Panc1 (cell line): ENCODE results near the gene RPL28. TPM values are rescaled to one million over a fixed set of nuclear protein-coding genes. Genes with fewer than 3 reads are reported as not detected.
"Not testable (repeated sequence)": the region's sequence is repeated elsewhere in the genome, so short reads cannot be mapped to it uniquely, and the experiment has no call there.

Experiments
- ATAC-seq: fragments of 200-7000 bp; cut with Tn5 transposase; 2 replicates; pipeline ENCODE4 v1.9.1; 2020; ENCODE audit warnings: mild to moderate bottlenecking, moderate library complexity
- BruUV-seq: library from RNA; stranded (reverse); fragments of 400-500 nt; replicated peaks from 2 replicates; lab custom pipeline; 2021; lab: Mats Ljungman, UMichigan
- CTCF ChIA-PET: fragments of 300-600 bp; sonication (Branson Sonifier 250); formaldehyde crosslinking; loops from one replicate; lab custom pipeline; 2022; ENCODE audit warnings: antibody characterized with exemption; lab: Charles Lee
- POLR2A ChIA-PET: fragments of 300-600 bp; sonication (Branson Sonifier 250); formaldehyde crosslinking; loops from one replicate; lab custom pipeline; 2022; ENCODE audit warnings: antibody characterized with exemption; lab: Charles Lee
- DNase-seq: peaks from one replicate; pipeline ENCODE4 v3.0.0-alpha.2; 2010; ENCODE audit warnings: low read depth, low spot score
- H3K27ac ChIP-seq: 2 replicates; pipeline ENCODE4 v1.5.1; 2011; ENCODE audit warnings: mild to moderate bottlenecking, low read length, inconsistent platforms
- H3K27me3 ChIP-seq: fragments of 200-500 bp; sonication (Bioruptor generic); 2 replicates; pipeline ENCODE4 v1.6.0; 2014; ENCODE audit warnings: low read length, inconsistent platforms; ENCODE audit not compliant: control insufficient read depth, insufficient read depth
- H3K36me3 ChIP-seq: fragments of 200-500 bp; sonication (Bioruptor generic); 2 replicates; pipeline ENCODE4 v1.5.1; 2014; ENCODE audit warnings: inconsistent platforms, mild to moderate bottlenecking, low read length, moderate library complexity; ENCODE audit not compliant: control insufficient read depth, insufficient read depth
- H3K4me1 ChIP-seq: 2 replicates; pipeline ENCODE4 v1.5.1; 2011; ENCODE audit warnings: inconsistent platforms, mild to moderate bottlenecking, low read length, moderate library complexity; ENCODE audit not compliant: control insufficient read depth, insufficient read depth
- H3K4me3 ChIP-seq, 2 experiments: 2 replicates each; pipeline ENCODE4 v1.5.1; 2011 to 2012; ENCODE audit warnings: low read depth in 2 of 2, low read length in 2 of 2, mild to moderate bottlenecking in 2 of 2, inconsistent platforms in 1 of 2, moderate library complexity in 1 of 2
- H3K9me3 ChIP-seq: fragments of 200-500 bp; sonication (Bioruptor generic); 2 replicates; pipeline ENCODE4 v1.5.1; 2014; ENCODE audit warnings: low read depth, mild to moderate bottlenecking, inconsistent platforms, low read length, moderate library complexity; ENCODE audit not compliant: control insufficient read depth, insufficient read depth
- POLR2AphosphoS5 ChIP-seq: IDR thresholded peaks from 2 replicates; pipeline ENCODE4 v1.6.1; 2012; ENCODE audit warnings: mild to moderate bottlenecking, low read depth, low read length, moderate library complexity
- SIN3A ChIP-seq: IDR thresholded peaks from 2 replicates; pipeline ENCODE4 v1.6.1; 2012; ENCODE audit warnings: low read depth, mild to moderate bottlenecking, low read length, moderate library complexity, borderline replicate concordance; ENCODE audit not compliant: insufficient read depth
- TCF7L2 ChIP-seq: IDR thresholded peaks from 2 replicates; pipeline ENCODE4 v1.6.1; 2011; ENCODE audit warnings: mild to moderate bottlenecking, low read depth, low read length, inconsistent platforms
- in situ Hi-C: cut with HindIII; loops from 2 replicates; pipeline ENCODE4 v1.10.0; 2016; ENCODE audit warnings: low sequenced_read_pairs, low pct_unique_long_range_greater_than_20kb
- intact Hi-C: fragments of 100-400 bp; cut with micrococcal nuclease; formaldehyde crosslinking; loops from one replicate; pipeline ENCODE4 v1.10.0; 2022; ENCODE audit not compliant: unreplicated experiment
- total RNA-seq: library from RNA; stranded (reverse); gene quantifications from one replicate; pipeline ENCODE4 v1.2.1, GENCODE V29; 2021; ENCODE audit not compliant: unreplicated experiment
- TF ChIP-seq, protein P1 (sequence below), 2 experiments: IDR thresholded peaks; 2 replicates each; pipeline ENCODE4 v1.6.1; 2011 to 2012; ENCODE audit warnings: low read depth in 2 of 2, control low read depth in 1 of 2, low read length in 1 of 2, mild to moderate bottlenecking in 1 of 2, moderate library complexity in 1 of 2; ENCODE audit not compliant: insufficient read depth in 1 of 2
- TF ChIP-seq, protein P2 (sequence below): fragments of 450-650 bp; IDR thresholded peaks from 2 replicates; pipeline ENCODE4 v1.5.1; 2017; ENCODE audit warnings: mild to moderate bottlenecking

The RPL28 gene
- total RNA-seq, 1 experiment from 2014 or later: 2,154 TPM

DNA sequence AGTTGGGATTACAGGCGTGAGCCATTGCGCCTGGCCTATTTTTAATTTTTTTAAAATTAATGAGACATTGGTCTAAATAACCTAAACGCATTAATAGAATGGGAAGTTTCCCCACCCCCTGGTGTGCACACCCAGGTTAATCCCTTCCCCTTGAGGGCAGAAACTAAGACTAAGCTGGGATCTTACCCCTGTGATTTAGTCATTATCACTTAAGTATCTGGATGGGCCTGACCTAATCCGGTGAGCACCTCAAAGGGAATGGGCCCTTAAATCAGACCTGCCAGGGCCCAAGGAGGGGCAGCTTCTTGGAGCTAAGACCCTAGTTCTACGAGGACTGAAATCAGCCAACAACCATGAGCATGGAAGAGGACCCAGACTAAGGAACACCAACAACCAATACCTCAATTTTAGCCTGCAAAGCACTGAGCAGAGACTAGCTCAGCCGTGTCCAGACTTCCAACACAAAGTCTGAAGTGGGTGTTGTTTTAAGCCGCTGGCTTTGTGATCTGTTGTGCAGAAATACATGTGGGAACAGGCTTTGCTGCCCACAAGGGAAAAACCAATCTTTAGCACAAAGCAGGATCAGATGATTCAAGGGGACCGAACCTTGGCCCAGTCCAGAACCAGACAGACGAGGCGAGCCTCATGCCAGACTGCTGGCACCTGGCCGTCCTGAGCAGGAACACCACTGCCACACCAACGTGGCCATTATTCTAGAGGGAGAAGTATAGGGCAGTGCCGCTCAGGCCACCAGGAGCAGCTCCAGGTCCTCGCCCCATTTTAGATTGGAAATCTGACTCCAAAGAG, 14.8 kb downstream of the RPL28 start:
- no peaks in the 10 kb centered on the region for H3K27me3 ChIP-seq
- BruUV-seq: no TSS peak
- peaks cover 21% of the 10 kb centered on the region for H3K36me3 ChIP-seq
- peaks cover 19% of the 10 kb centered on the region for H3K4me1 ChIP-seq
- H3K27ac ChIP-seq: no peak overlapping the region; the same call in 1 of the 2 replicates
- POLR2A ChIA-PET: no interaction called here
- CTCF ChIA-PET: no interaction called here
- TF ChIP-seq SIN3A: no peak
- no peak for TF ChIP-seq POLR2AphosphoS5
- TF ChIP-seq, protein P1, sequence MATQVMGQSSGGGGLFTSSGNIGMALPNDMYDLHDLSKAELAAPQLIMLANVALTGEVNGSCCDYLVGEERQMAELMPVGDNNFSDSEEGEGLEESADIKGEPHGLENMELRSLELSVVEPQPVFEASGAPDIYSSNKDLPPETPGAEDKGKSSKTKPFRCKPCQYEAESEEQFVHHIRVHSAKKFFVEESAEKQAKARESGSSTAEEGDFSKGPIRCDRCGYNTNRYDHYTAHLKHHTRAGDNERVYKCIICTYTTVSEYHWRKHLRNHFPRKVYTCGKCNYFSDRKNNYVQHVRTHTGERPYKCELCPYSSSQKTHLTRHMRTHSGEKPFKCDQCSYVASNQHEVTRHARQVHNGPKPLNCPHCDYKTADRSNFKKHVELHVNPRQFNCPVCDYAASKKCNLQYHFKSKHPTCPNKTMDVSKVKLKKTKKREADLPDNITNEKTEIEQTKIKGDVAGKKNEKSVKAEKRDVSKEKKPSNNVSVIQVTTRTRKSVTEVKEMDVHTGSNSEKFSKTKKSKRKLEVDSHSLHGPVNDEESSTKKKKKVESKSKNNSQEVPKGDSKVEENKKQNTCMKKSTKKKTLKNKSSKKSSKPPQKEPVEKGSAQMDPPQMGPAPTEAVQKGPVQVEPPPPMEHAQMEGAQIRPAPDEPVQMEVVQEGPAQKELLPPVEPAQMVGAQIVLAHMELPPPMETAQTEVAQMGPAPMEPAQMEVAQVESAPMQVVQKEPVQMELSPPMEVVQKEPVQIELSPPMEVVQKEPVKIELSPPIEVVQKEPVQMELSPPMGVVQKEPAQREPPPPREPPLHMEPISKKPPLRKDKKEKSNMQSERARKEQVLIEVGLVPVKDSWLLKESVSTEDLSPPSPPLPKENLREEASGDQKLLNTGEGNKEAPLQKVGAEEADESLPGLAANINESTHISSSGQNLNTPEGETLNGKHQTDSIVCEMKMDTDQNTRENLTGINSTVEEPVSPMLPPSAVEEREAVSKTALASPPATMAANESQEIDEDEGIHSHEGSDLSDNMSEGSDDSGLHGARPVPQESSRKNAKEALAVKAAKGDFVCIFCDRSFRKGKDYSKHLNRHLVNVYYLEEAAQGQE (IDR thresholded peaks at IDR 0.05; ENCODE audit: insufficient read depth in 1 of 2, low read depth in 2 of 2, low read length in 1 of 2): no peak
- TF ChIP-seq, protein P2, sequence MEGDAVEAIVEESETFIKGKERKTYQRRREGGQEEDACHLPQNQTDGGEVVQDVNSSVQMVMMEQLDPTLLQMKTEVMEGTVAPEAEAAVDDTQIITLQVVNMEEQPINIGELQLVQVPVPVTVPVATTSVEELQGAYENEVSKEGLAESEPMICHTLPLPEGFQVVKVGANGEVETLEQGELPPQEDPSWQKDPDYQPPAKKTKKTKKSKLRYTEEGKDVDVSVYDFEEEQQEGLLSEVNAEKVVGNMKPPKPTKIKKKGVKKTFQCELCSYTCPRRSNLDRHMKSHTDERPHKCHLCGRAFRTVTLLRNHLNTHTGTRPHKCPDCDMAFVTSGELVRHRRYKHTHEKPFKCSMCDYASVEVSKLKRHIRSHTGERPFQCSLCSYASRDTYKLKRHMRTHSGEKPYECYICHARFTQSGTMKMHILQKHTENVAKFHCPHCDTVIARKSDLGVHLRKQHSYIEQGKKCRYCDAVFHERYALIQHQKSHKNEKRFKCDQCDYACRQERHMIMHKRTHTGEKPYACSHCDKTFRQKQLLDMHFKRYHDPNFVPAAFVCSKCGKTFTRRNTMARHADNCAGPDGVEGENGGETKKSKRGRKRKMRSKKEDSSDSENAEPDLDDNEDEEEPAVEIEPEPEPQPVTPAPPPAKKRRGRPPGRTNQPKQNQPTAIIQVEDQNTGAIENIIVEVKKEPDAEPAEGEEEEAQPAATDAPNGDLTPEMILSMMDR: no peak
- no peak for TF ChIP-seq TCF7L2
- no peak overlapping the region for H3K4me3 ChIP-seq
- ATAC-seq: peak; percentile 20
- in situ Hi-C loops (no loop called here), intact Hi-C loops (no loop called here)
- no peak for DNase-seq
- H3K9me3 ChIP-seq: no peaks in the 10 kb centered on the region

DNA sequence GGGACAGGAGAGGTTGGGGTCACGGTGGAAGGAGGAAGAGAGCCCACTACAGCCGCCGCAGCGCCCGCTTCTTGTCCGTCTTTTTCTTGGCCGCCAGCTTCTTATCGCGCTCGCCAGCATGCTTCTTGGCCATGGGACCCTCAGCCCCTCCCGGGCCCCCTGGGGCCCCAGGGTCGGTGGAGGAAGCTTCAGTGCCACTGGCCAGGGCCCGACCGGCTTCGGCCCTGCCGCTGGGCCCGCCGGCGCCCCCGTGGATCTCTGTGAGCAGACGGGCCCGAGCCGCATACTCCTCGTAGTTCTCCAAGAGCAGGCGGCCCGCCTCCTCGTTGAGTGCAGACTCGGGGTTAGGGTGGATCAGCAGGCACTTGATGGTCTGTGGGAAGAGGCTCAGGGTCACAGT, 15.7 kb downstream of the RPL28 start:
- intact Hi-C loops, DNase-seq: not testable (repeated sequence)
- peaks cover 25% of the 10 kb centered on the region for H3K36me3 ChIP-seq

GRCh38 chr19:55402509-55402908, 16.8 kb downstream of the RPL28 start:
- Histone ChIP-seq H3K9me3 (no peaks in the 10 kb centered on the region), H3K27ac (peak overlapping the region; percentile 8; the same call in 1 of the 2 replicates), H3K4me3 (no peak overlapping the region), H3K36me3 (peaks cover 32% of the 10 kb centered on the region), H3K27me3 (no peaks in the 10 kb centered on the region), H3K4me1 (peaks cover 30% of the 10 kb centered on the region)
- TF ChIP-seq SIN3A (no peak), POLR2AphosphoS5 (no peak), TCF7L2 (no peak)
- TF ChIP-seq, protein P1 (IDR thresholded peaks at IDR 0.05; ENCODE audit: insufficient read depth in 1 of 2, low read depth in 2 of 2, low read length in 1 of 2): no peak
- TF ChIP-seq, protein P2: no peak
- DNase-seq (no peak), ATAC-seq (no peak)
- intact Hi-C loops: no loop called here
- in situ Hi-C loops: no loop called here
- POLR2A ChIA-PET: no interaction called here
- CTCF ChIA-PET: interaction anchor here (0.5 kb wide), 1 partner anchor 258 kb away, joined by 5 read pairs; no protein-coding TSS in a partner anchor
- no TSS peak for BruUV-seq

More for the DNA sequence above, 15.7 kb downstream of the RPL28 start:
- in situ Hi-C loops, CTCF ChIA-PET, ATAC-seq, BruUV-seq, H3K4me3 ChIP-seq, H3K9me3 ChIP-seq, H3K27me3 ChIP-seq, POLR2A ChIA-PET, H3K27ac ChIP-seq: not testable (repeated sequence)
- peaks cover 28% of the 10 kb centered on the region for H3K4me1 ChIP-seq
